Neural progenitor cell (in vitro differentiated cells): ENCODE results near the gene PBLD.

Source experiments
- CTCF ChIP-seq: fragments of 200-600 bp; sonication (generic); IDR thresholded peaks from 2 replicates; pipeline ENCODE4 v1.5.1; 2017; ENCODE audit warnings: antibody characterized with exemption, mild to moderate bottlenecking
- EZH2phosphoT487 ChIP-seq: fragments of 200-600 bp; sonication (generic); IDR thresholded peaks from 2 replicates; pipeline ENCODE4 v1.6.1; 2017; ENCODE audit warnings: antibody characterized with exemption

GRCh38 chr10:68340358-68341080, 7.8 kb upstream of the PBLD start:
- TF ChIP-seq EZH2phosphoT487: no peak
- TF ChIP-seq CTCF: no peak
